NCI-H1930 (cell line): ENCODE measurements around the gene ATPAF1.
"Not testable (repeated sequence)": the region's sequence is repeated elsewhere in the genome, so short reads cannot be mapped to it uniquely, and the experiment has no call there.

Experiments used
- DNase-seq, 2 experiments: peaks; one replicate each; lab custom pipeline; 2025; lab: John Stamatoyannopoulos, UW

Gene ATPAF1

GRCh38 chr1:46667782-46668760 lies at the start of gene ATPAF1:
TSS of gene ATPAF1 (minus strand) at chr1:46668364. CDS start at chr1:46668322, 42 bp downstream.
- peak; percentile 43 to 62 for DNase-seq

- DNase-seq, result no peak
Observed at GRCh38 chr1:46717654-46718053, 49.5 kb upstream of the ATPAF1 start.

GRCh38 chr1:46714976-46715375 lies 46.8 kb upstream of the ATPAF1 start:
- DNase-seq, result no peak

GRCh38 chr1:46708121-46708520 lies 40.0 kb upstream of the ATPAF1 start:
- DNase-seq, result no peak

- no peak for DNase-seq
Observed at GRCh38 chr1:46705408-46705807, 37.2 kb upstream of the ATPAF1 start.

GRCh38 chr1:46703927-46704641 lies 35.9 kb upstream of the ATPAF1 start:
- DNase-seq, result no peak

- no peak for DNase-seq
Observed at GRCh38 chr1:46699666-46700065, 31.5 kb upstream of the ATPAF1 start.

- DNase-seq, result no peak
Observed at GRCh38 chr1:46697053-46697452, 28.9 kb upstream of the ATPAF1 start.

GRCh38 chr1:46694676-46695075 lies 26.5 kb upstream of the ATPAF1 start:
- DNase-seq, result not testable (repeated sequence)

GRCh38 chr1:46692811-46693770 lies 24.9 kb upstream of the ATPAF1 start:
- no peak for DNase-seq

GRCh38 chr1:46691997-46692790 lies 24.0 kb upstream of the ATPAF1 start:
- DNase-seq, result no peak

- DNase-seq, result no peak
Observed at GRCh38 chr1:46690931-46691421, 22.8 kb upstream of the ATPAF1 start.

GRCh38 chr1:46689897-46690296 lies 21.7 kb upstream of the ATPAF1 start:
- DNase-seq, result no peak

- DNase-seq, result no peak
Observed at GRCh38 chr1:46689356-46689755, 21.2 kb upstream of the ATPAF1 start.

- DNase-seq, result no peak
Observed at GRCh38 chr1:46687921-46688509, 19.9 kb upstream of the ATPAF1 start.

- DNase-seq, result no peak
Observed at GRCh38 chr1:46687093-46687659, 19.0 kb upstream of the ATPAF1 start.

GRCh38 chr1:46686255-46686654 lies 18.1 kb upstream of the ATPAF1 start:
- no peak for DNase-seq

GRCh38 chr1:46684670-46685069 lies 16.5 kb upstream of the ATPAF1 start:
- no peak for DNase-seq

- DNase-seq, result no peak
Observed at GRCh38 chr1:46682064-46682463, 13.9 kb upstream of the ATPAF1 start.
